Measurements from ENCODE around the gene DXO.

DNA sequence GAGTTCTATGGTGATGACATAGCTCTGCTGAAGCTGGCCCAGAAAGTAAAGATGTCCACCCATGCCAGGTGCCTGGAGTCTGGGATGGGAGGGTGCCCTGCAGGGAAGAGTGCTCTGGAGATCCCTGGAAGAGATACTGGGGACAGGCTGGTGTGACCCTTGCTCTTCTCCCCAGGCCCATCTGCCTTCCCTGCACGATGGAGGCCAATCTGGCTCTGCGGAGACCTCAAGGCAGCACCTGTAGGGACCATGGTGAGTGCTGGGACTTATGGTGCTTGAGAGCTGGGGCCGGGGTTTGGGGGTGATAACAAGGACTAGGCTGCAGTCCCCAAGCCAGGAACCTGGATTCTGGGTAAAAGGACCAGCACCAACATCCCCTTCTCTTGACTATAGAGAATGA, 28.2 kb downstream of the DXO start:
- TF ChIP-seq, protein P1, sequence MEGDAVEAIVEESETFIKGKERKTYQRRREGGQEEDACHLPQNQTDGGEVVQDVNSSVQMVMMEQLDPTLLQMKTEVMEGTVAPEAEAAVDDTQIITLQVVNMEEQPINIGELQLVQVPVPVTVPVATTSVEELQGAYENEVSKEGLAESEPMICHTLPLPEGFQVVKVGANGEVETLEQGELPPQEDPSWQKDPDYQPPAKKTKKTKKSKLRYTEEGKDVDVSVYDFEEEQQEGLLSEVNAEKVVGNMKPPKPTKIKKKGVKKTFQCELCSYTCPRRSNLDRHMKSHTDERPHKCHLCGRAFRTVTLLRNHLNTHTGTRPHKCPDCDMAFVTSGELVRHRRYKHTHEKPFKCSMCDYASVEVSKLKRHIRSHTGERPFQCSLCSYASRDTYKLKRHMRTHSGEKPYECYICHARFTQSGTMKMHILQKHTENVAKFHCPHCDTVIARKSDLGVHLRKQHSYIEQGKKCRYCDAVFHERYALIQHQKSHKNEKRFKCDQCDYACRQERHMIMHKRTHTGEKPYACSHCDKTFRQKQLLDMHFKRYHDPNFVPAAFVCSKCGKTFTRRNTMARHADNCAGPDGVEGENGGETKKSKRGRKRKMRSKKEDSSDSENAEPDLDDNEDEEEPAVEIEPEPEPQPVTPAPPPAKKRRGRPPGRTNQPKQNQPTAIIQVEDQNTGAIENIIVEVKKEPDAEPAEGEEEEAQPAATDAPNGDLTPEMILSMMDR (IDR thresholded peaks at IDR 0.05), result no peak
- no peak for TF ChIP-seq POLR2A (IDR thresholded peaks at IDR 0.05)

All from heart left ventricle (tissue), 13 donors.